ENCODE measurements around the gene RNF213.

The RNF213 gene

DNA sequence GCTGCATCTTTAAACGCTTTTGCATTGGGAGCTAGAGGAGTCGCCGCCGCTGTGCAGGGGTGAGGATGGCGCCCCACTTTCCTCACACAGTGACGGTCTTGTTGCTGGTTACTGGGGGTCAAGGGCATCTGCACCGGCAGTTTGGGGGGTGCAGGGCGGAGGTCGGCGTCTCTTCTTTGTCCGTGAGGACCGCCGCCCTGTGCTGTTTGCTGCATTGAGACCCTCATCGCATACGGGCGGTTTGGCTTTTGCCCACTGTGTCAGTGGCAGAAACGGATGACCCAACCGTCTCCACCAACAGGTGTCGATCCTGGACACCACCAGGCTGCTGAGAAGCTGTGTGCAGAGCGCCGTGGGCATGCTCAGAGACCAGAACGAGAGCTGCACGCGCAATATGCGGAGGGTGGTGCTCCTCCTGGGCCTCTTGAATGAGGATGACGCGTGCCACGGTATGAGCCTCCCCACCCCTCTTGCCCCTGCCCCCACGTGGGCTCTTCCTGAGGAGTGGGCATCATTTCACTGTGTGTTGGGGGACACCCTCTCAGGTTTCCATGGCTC, 93.1 kb downstream of the RNF213 start:
- ATAC-seq (no peak), DNase-seq (no peak)
- H3K27me3 Mint-ChIP-seq, result no peaks in the 10 kb centered on the region
- no peaks in the 10 kb centered on the region for H3K9me3 Mint-ChIP-seq
- no peak overlapping the region for H3K4me3 Mint-ChIP-seq
- peaks cover 12% of the 10 kb centered on the region for H3K4me1 Mint-ChIP-seq
- H3K27ac Mint-ChIP-seq, result no peak overlapping the region
- H3K36me3 Mint-ChIP-seq (ENCODE audit: low read depth), result peaks cover 52% of the 10 kb centered on the region

DNA sequence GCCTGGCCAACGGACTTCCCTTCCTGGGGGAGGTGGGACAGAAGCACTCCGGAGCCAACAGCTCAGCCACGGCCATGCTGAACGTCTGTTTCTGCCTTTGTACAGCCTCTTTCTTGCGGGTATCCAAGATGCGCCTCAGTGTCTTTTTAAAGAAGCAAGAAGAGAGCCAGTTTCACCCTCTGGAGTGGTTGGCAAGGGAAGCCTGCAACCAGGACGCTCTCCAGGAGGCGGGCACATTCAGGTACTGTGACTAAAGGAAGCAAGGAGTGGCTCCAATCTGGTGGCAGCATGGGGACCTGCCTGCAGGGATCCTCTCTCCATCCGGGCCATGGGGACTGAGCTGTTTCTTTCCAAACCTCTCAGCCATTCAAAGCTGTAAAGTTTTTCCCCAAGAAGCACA, 93.7 kb downstream of the RNF213 start:
- H3K4me3 Mint-ChIP-seq, result no peak overlapping the region
- no peak for DNase-seq
- ATAC-seq, result no peak
- H3K9me3 Mint-ChIP-seq, result no peaks in the 10 kb centered on the region
- no peak overlapping the region for H3K27ac Mint-ChIP-seq
- no peaks in the 10 kb centered on the region for H3K27me3 Mint-ChIP-seq
- peaks cover 54% of the 10 kb centered on the region for H3K36me3 Mint-ChIP-seq (ENCODE audit: low read depth)
- H3K4me1 Mint-ChIP-seq, result peaks cover 7% of the 10 kb centered on the region

- Mint-ChIP-seq H3K4me3 (no peak overlapping the region), H3K27me3 (no peaks in the 10 kb centered on the region), H3K4me1 (no peaks in the 10 kb centered on the region), H3K9me3 (no peaks in the 10 kb centered on the region), H3K36me3 (ENCODE audit: low read depth) (peaks cover 59% of the 10 kb centered on the region), H3K27ac (no peak overlapping the region)
- ATAC-seq (no peak), DNase-seq (no peak)
These were observed 95.7 kb downstream of the RNF213 start for GRCh38 chr17:80356231-80356856.

DNA sequence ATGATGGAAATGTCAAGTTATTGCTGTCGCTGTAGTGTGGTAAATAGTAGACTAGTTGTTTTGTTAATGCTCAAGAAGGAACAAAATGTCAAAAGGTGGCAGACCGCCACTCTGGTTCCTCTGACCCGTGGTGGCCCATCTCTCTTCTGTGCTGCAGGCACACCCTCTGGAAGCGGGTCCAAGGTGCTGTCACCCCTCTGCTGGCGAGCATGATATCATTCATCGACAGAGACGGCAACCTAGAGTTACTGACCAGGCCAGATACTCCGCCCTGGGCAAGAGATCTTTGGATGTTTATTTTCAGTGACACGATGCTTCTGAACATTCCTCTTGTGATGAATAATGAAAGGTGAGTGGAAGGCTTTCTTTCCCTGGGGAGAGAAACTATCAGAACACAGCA, 97.5 kb downstream of the RNF213 start:
- Mint-ChIP-seq H3K27me3 (no peaks in the 10 kb centered on the region), H3K4me3 (no peak overlapping the region), H3K27ac (peak overlapping the region; percentile 46), H3K9me3 (no peaks in the 10 kb centered on the region), H3K36me3 (ENCODE audit: low read depth) (peaks cover 60% of the 10 kb centered on the region), H3K4me1 (no peaks in the 10 kb centered on the region)
- DNase-seq (no peak), ATAC-seq (no peak)

- no peak overlapping the region for H3K4me3 Mint-ChIP-seq
- H3K9me3 Mint-ChIP-seq, result no peaks in the 10 kb centered on the region
- H3K4me1 Mint-ChIP-seq, result no peaks in the 10 kb centered on the region
- ATAC-seq (no peak), DNase-seq (no peak)
- H3K27me3 Mint-ChIP-seq, result no peaks in the 10 kb centered on the region
- peaks cover 57% of the 10 kb centered on the region for H3K36me3 Mint-ChIP-seq (ENCODE audit: low read depth)
- H3K27ac Mint-ChIP-seq, result no peak overlapping the region
These were observed 98.2 kb downstream of the RNF213 start for GRCh38 chr17:80358861-80359260.

DNA sequence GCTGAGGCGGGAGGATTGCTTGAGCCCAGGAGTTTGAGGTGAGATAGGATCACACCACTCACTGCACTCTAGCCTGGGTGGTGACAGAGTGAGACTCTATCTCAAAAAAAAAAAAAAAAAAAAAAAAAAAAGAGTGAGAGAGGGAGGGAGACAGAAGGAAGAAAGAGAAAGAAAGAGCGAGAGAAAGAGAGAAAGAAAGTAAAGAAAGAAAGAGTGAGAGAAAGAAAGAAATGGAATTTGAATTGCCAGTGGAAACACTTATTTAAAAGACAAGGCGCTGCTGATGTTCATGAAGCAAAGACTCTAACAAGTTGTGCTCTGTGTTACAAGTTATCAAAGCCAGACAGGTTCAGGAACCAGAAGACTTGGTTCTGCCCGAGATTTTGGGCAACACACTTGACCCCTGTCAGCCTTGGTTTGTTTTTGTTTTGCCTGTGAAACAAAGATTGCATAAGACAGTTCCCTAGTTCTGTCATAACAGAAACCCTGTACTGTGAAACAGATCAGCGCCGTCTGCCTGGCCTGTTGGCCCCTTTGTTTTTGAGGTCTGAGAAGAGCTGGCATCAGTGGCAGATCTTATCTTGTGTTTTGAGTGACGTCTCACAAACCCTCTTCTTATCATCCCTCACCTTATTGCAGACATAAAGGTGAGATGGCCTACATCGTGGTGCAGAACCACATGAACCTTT, 98.9 kb downstream of the RNF213 start:
- peaks cover 62% of the 10 kb centered on the region for H3K36me3 Mint-ChIP-seq (ENCODE audit: low read depth)
- H3K4me3 Mint-ChIP-seq, result no peak overlapping the region
- H3K9me3 Mint-ChIP-seq, result no peaks in the 10 kb centered on the region
- H3K27ac Mint-ChIP-seq, result no peak overlapping the region
- H3K27me3 Mint-ChIP-seq, result no peaks in the 10 kb centered on the region
- ATAC-seq (no peak), DNase-seq (no peak)
- H3K4me1 Mint-ChIP-seq, result no peaks in the 10 kb centered on the region

DNA sequence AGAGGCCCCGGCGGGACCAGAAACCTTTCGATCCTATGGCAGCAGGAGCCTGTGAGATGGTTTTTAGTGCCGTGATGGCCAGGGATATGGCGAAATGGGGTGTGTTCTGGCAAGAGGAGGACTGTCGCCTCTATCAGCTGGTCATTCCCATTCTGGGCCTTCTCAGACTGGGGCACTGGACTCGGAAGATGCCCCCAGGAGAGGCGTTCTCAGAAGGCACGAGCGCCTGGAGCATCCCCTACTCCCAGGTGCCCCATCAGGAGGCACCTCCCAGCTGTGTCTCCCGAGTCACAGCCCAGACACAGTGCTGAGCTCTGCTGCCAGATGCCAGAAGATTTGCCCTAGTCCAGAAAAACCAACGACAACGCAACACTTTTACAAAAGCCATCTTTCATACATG, 99.7 kb downstream of the RNF213 start:
- DNase-seq, result no peak
- Mint-ChIP-seq H3K9me3 (no peaks in the 10 kb centered on the region), H3K4me3 (no peak overlapping the region), H3K27ac (no peak overlapping the region), H3K36me3 (ENCODE audit: low read depth) (peaks cover 63% of the 10 kb centered on the region), H3K27me3 (no peaks in the 10 kb centered on the region), H3K4me1 (no peaks in the 10 kb centered on the region)
- peak; percentile 7 for ATAC-seq

DNA sequence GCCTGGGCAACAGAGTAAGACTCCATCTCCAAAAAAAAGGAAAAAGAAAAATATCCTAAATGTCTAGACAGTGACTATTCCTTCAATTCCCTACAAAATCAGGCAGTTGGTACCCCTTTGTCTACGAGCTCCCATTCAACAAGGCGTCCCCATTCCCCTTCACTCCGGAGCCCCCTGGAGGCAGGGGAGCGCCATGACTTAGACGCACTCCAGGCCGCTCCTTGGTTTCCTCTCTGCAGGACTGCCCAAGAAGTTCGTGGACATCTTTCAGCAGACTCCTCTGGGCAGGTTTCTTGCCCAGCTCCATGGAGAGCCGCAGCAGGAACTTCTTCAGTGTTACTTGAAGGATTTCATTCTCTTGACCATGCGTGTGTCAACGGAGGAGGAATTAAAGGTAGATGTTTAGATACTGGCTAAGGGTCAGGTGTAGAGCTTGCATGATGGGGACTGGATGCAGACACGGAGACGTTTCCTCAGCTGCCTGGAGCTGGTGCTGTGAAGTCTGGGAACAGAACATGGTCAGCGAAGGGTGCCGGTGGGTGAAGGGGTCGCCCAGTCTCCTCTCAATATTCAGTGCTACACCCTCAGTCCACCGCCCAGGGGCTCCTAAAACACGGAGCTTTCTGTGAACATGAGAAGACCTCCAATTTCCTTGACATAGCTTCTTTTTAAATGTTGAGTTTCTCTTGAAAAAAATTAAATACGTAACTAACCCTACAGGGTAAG, 101.0 kb downstream of the RNF213 start:
- H3K27me3 Mint-ChIP-seq, result no peaks in the 10 kb centered on the region
- H3K36me3 Mint-ChIP-seq (ENCODE audit: low read depth), result peaks cover 68% of the 10 kb centered on the region
- DNase-seq (peak; percentile 35), ATAC-seq (no peak)
- no peaks in the 10 kb centered on the region for H3K4me1 Mint-ChIP-seq
- no peak overlapping the region for H3K4me3 Mint-ChIP-seq
- no peaks in the 10 kb centered on the region for H3K9me3 Mint-ChIP-seq
- H3K27ac Mint-ChIP-seq, result peak overlapping the region; percentile 41

DNA sequence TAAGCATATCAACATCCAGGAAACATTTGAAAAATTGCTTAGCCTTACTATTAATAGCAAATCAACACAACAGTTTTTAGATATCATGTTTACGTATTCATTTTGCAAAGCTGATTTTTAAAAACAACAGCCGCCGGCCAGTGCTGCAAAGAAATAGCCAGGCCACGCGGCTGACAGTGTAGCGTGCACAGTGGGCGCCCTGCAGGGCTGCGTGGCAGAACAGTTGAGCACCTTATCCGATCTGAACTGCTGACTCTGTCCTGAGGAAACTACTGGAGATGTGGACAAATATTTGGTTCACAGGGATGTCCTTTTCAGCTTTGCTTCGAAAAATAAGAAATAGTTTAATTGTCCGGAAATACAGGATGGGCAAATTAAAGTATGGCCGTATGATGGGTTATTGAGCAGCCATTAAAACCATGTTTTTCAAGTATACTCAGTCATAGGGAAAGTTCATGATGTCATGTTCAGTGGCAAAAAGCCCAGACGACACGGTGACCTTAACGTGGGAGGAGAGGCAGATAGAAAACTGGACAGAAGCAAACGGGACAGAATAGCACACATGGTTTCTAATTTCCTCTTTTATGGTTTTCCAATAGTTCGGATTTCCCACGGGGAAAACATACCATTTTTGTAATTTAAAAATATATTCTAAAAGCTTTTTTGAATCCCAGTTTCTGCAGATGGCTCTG, 101.9 kb downstream of the RNF213 start:
- DNase-seq (no peak), ATAC-seq (no peak)
- Mint-ChIP-seq H3K9me3 (no peaks in the 10 kb centered on the region), H3K4me3 (no peak overlapping the region), H3K27ac (no peak overlapping the region), H3K27me3 (no peaks in the 10 kb centered on the region), H3K4me1 (no peaks in the 10 kb centered on the region), H3K36me3 (ENCODE audit: low read depth) (peaks cover 72% of the 10 kb centered on the region)

DNA sequence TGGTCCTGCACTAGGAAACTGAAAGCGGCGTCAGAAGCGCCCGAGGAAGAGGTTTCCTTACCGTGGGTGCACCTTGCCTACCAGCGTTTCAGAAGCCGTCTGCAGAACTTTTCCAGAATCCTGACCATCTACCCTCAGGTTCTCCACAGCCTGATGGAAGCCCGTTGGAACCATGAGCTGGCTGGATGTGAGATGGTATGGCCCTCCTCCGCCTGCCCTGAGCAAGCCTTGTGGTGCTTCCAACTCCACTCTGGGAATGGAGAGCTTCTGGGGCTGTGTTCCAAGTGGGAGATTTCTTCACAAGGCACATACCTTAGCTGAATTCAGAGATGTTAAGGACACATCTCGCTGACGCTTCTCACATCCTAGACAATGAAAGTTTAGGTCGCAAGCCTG, 102.5 kb downstream of the RNF213 start:
- H3K36me3 Mint-ChIP-seq (ENCODE audit: low read depth), result peaks cover 73% of the 10 kb centered on the region
- ATAC-seq (no peak), DNase-seq (no peak)
- no peaks in the 10 kb centered on the region for H3K9me3 Mint-ChIP-seq
- H3K4me1 Mint-ChIP-seq, result no peaks in the 10 kb centered on the region
- H3K27ac Mint-ChIP-seq, result no peak overlapping the region
- no peak overlapping the region for H3K4me3 Mint-ChIP-seq
- H3K27me3 Mint-ChIP-seq, result no peaks in the 10 kb centered on the region

DNA sequence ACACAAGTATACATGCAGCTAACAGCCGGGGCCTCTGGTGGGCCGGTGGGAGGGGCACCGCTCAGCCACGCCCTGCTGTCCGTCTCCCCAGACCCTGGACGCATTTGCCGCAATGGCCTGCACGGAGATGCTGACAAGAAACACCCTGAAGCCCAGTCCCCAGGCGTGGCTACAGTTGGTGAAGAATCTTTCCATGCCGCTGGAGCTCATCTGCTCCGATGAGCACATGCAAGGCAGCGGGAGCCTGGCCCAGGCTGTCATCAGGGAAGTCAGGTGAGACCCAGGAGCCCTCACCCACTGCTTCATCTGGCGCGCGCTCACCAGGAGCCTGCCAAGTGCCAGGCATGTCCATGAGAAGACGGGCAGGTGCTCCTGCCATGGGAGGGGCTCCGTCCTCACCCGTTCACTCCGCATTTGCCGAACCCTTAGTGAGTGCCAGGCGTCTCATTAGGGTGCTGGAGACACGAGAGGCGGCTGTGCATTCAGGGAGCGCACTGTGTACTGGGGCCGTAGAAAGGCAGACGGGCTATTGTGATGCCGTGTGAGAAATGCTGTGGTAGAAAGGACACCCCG, 103.0 kb downstream of the RNF213 start:
- H3K4me1 Mint-ChIP-seq, result no peaks in the 10 kb centered on the region
- no peaks in the 10 kb centered on the region for H3K27me3 Mint-ChIP-seq
- H3K9me3 Mint-ChIP-seq, result no peaks in the 10 kb centered on the region
- no peak overlapping the region for H3K4me3 Mint-ChIP-seq
- H3K36me3 Mint-ChIP-seq (ENCODE audit: low read depth), result peaks cover 70% of the 10 kb centered on the region
- ATAC-seq (no peak), DNase-seq (no peak)
- no peak overlapping the region for H3K27ac Mint-ChIP-seq

- Mint-ChIP-seq H3K36me3 (ENCODE audit: low read depth) (peaks cover 70% of the 10 kb centered on the region), H3K27me3 (no peaks in the 10 kb centered on the region), H3K4me1 (no peaks in the 10 kb centered on the region), H3K27ac (no peak overlapping the region), H3K4me3 (no peak overlapping the region), H3K9me3 (no peaks in the 10 kb centered on the region)
- ATAC-seq (no peak), DNase-seq (peak; percentile 12)
These were observed 103.5 kb downstream of the RNF213 start for GRCh38 chr17:80364091-80364691.

- Mint-ChIP-seq H3K9me3 (no peaks in the 10 kb centered on the region), H3K4me1 (no peaks in the 10 kb centered on the region), H3K27me3 (no peaks in the 10 kb centered on the region), H3K27ac (no peak overlapping the region), H3K36me3 (ENCODE audit: low read depth) (peaks cover 69% of the 10 kb centered on the region), H3K4me3 (no peak overlapping the region)
- ATAC-seq, result no peak
- DNase-seq, result no peak
These were observed 104.6 kb downstream of the RNF213 start for GRCh38 chr17:80365001-80365965.
